RWPE1 (cell line): ENCODE measurements around the gene TMEM61.

ENCODE experiments used
- CTCF ChIA-PET: fragments of 350-600 bp; sonication (Branson Sonifier 250); formaldehyde crosslinking; extraction: SDS; loops from one replicate; lab custom pipeline; 2021; lab: Yijun Ruan, JAX
- POLR2A ChIA-PET: fragments of 400-600 bp; formaldehyde crosslinking; extraction: SDS; loops from one replicate; lab custom pipeline; 2020; ENCODE audit warnings: antibody characterized with exemption; ENCODE audit not compliant: low non-redundant PET; lab: Yijun Ruan, JAX
- DNase-seq: peaks from one replicate; pipeline ENCODE4 v3.0.0; 2012; ENCODE audit warnings: low spot score
- H3K27ac ChIP-seq: fragments of 450-650 bp; 2 replicates; pipeline ENCODE4 v1.5.1; 2017
- TF ChIP-seq, protein P1 (sequence below): fragments of 450-650 bp; conservative IDR thresholded peaks from 2 replicates; pipeline ENCODE4 v1.5.1; 2017; ENCODE audit warnings: low read depth, mild to moderate bottlenecking

The TMEM61 gene

DNA sequence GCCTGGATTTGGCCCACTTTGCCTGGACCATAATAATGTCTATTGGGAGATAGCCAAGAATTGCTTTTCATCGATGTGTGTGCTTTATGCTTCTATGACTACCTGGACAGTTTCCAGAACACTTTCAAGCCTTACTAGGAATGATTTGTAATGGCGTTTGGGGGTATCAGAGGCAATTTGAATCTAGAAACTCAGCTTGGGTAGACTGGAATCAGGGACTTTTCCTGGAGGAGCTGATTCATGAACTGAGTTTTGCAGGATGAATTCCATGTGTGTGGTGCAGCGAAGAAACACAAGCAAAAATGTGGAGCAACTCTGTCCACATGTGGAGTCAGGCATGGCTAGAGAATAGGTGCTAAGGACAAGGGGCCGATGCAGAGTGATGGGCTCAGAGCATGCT is 11.9 kb upstream of the TMEM61 start:
- ChIA-PET POLR2A (no interaction called here), CTCF (no interaction called here)
- no peak overlapping the region for H3K27ac ChIP-seq
- no peak for DNase-seq
- TF ChIP-seq, protein P1, sequence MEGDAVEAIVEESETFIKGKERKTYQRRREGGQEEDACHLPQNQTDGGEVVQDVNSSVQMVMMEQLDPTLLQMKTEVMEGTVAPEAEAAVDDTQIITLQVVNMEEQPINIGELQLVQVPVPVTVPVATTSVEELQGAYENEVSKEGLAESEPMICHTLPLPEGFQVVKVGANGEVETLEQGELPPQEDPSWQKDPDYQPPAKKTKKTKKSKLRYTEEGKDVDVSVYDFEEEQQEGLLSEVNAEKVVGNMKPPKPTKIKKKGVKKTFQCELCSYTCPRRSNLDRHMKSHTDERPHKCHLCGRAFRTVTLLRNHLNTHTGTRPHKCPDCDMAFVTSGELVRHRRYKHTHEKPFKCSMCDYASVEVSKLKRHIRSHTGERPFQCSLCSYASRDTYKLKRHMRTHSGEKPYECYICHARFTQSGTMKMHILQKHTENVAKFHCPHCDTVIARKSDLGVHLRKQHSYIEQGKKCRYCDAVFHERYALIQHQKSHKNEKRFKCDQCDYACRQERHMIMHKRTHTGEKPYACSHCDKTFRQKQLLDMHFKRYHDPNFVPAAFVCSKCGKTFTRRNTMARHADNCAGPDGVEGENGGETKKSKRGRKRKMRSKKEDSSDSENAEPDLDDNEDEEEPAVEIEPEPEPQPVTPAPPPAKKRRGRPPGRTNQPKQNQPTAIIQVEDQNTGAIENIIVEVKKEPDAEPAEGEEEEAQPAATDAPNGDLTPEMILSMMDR, result no peak

DNA sequence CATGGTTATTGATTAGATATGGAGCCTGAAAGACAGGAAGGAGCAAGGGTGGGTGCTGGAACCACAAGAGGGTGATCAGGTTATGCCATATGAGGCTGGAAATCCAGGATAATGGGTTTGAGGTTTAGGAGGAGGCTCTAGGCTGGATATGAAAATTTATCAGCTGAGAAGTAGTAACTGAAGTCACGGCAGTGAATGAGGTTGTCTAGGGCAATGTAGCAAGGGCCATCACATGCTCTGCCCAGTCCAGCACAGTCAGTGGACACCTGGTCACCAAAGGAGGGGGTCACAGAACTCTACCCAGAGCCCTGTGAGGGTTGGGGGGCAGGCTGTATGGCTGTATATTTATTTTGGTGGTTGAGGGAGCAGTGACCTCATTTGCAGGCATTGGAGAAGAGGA is 10.5 kb upstream of the TMEM61 start:
- ChIA-PET CTCF (no interaction called here), POLR2A (no interaction called here)
- peak overlapping the region; percentile 73; the same call in 1 of the 2 replicates for H3K27ac ChIP-seq
- no peak for DNase-seq
- TF ChIP-seq, protein P1, result no peak

DNA sequence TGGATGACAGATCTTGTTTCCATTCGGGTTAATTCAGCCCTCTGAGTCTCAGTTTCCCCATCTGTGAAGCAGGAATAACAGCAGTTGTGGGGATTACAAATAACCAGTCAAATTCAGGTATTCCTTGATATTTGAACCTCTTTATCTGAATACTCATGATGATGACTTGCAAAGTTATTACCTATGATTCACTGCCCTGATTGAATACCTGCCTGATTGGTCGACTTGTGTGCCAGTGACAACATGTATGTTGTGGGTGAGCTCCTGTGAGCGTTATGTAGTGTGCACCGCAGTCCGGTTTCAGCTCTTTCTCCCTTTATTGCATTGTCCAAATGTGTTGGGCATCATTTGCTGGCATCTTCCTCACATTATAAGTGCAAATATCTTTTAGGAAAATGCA is 9.5 kb upstream of the TMEM61 start:
- TF ChIP-seq, protein P1, result no peak
- CTCF ChIA-PET, result interaction anchor here (0.6 to 0.9 kb wide), 3 partner anchors 14 to 703 kb away, joined by 3 to 4 read pairs (median 4); no protein-coding TSS in a partner anchor
- peak; percentile 74 for DNase-seq
- peak overlapping the region; percentile 73 for H3K27ac ChIP-seq
- POLR2A ChIA-PET, result no interaction called here

DNA sequence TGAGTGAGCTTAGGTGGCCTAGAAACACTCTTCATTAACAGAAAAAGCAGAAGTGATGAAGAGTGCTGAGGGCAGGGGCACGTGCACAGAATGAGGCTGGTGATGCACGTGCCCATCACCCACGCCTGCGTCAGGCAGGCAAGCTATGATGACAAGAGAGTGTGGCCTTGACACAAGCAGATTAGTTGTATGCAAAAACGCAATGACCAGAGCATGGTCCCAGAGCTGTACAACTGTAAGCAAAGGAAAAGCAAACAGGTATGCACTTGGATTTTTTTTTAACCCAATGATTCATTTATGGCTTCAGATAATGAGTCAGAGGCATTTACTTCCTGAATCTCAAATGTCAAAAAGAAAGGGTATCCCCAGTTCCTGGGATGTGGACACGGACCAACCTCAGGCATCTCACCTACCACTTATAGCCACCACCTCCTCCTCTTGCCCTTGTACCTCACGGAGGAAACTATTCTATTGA is 9.1 kb upstream of the TMEM61 start:
- CTCF ChIA-PET, result interaction anchor here (0.6 to 0.9 kb wide), 3 partner anchors 14 to 704 kb away, joined by 3 to 4 read pairs (median 4); no protein-coding TSS in a partner anchor
- peak overlapping the region; percentile 73 for H3K27ac ChIP-seq
- TF ChIP-seq, protein P1, result no peak
- peak; percentile 83 for DNase-seq
- POLR2A ChIA-PET, result no interaction called here

DNA sequence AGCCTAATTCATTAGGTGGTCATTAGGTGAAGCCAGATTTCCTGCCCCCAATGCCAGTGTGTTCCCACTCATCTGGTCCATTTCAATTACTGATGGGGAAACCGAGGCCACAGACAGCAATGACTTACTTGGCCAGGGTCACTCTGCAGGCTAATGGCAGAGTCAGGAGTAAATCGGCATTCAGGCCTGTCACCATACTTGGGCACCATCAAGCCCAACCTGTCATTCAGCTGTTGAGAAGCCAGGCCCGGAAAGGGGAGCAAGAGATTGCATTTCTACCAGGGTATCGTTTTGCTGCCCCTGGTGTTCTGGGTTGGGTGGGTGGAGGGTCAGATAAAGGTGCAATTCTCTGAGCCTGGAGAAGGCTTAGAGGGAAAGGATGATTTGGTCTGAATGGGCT is 8.0 kb upstream of the TMEM61 start:
- H3K27ac ChIP-seq, result no peak overlapping the region; the same call in 1 of the 2 replicates
- POLR2A ChIA-PET, result no interaction called here

DNA sequence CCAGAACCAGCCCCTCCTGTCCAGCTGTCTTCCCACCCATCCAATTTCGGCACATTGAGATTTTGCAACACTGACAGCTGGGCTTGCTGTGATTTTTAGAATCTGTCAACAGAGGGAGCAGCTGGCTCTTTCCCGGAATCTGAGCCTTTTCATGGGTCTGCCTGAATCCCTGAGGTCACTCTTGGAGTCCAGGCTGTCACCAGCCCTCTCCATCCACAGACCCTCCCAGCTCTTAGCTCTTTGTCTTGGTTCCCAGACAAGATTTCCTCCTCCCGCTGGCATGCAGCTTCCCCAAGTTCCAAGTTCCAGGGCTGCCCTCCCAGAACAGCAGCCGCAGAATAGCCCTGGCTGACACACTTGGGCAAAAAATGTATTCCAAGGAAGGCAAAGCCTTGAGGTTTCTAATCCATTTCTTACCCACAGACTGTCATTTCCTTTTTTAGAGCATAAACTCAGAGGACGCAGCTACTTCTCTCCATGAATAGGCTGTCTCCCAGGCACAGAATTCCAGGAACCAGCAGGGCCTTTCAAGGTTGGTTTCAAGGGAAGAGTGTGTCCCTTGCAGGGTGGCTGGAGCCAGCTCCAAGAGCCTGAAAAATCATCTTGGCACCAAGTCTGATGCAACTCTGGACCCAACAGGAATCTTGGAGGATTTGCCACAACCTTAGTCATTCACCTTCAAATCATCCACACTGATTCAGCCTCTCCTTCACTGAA is 7.1 kb upstream of the TMEM61 start:
- peak overlapping the region; percentile 5; the same call in 1 of the 2 replicates for H3K27ac ChIP-seq
- TF ChIP-seq, protein P1, result peak; percentile 35
- no peak for DNase-seq
- ChIA-PET CTCF (interaction anchor here (0.6 to 1.3 kb wide), 3 partner anchors 23 to 49 kb away, joined by 3 to 4 read pairs (median 4); no protein-coding TSS in a partner anchor), POLR2A (no interaction called here)

More for the DNA sequence above, 8.0 kb upstream of the TMEM61 start:
- DNase-seq, result no peak
- CTCF ChIA-PET, result interaction anchor here (1.2 to 1.3 kb wide), 2 partner anchors 22 to 49 kb away, joined by 4 read pairs; no protein-coding TSS in a partner anchor
- TF ChIP-seq, protein P1, result no peak
